Upper lobe of left lung (tissue), 4 donors: ENCODE data around the gene ADARB1.

Experiments
- POLR2A ChIP-seq, 4 donors: fragments of 450-650 bp; IDR thresholded peaks; one replicate each; pipeline ENCODE4 v1.5.1; 2016 to 2017; ENCODE audit warnings: antibody characterized with exemption in 4 of 4, mild to moderate bottlenecking in 2 of 4
- TF ChIP-seq, protein P1 (sequence below), 6 experiments: fragments of 450-650 bp in 4 of 6; fragments of 200-600 bp in 2 of 6; sonication (generic) in 2 of 6; IDR thresholded peaks; one replicate each; pipeline ENCODE4 v1.5.1; 2016 to 2019; ENCODE audit warnings: antibody characterized with exemption in 6 of 6

DNA sequence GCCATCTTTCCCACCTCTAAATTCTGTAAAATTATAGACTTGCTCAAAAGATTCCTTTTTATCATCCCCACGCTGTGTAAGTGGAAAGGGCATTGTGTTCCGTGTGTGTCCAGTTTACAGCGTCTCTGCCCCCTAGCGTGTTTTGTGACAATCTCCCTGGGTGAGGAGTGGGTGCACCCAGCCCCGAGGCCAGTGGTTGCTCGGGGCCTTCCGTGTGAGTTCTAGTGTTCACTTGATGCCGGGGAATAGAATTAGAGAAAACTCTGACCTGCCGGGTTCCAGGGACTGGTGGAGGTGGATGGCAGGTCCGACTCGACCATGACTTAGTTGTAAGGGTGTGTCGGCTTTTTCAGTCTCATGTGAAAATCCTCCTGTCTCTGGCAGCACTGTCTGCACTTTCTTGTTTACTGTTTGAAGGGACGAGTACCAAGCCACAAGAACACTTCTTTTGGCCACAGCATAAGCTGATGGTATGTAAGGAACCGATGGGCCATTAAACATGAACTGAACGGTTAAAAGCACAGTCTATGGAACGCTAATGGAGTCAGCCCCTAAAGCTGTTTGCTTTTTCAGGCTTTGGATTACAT is 151.5 kb downstream of the ADARB1 start:
- no peak for TF ChIP-seq POLR2A (IDR thresholded peaks at IDR 0.05)
- TF ChIP-seq, protein P1, sequence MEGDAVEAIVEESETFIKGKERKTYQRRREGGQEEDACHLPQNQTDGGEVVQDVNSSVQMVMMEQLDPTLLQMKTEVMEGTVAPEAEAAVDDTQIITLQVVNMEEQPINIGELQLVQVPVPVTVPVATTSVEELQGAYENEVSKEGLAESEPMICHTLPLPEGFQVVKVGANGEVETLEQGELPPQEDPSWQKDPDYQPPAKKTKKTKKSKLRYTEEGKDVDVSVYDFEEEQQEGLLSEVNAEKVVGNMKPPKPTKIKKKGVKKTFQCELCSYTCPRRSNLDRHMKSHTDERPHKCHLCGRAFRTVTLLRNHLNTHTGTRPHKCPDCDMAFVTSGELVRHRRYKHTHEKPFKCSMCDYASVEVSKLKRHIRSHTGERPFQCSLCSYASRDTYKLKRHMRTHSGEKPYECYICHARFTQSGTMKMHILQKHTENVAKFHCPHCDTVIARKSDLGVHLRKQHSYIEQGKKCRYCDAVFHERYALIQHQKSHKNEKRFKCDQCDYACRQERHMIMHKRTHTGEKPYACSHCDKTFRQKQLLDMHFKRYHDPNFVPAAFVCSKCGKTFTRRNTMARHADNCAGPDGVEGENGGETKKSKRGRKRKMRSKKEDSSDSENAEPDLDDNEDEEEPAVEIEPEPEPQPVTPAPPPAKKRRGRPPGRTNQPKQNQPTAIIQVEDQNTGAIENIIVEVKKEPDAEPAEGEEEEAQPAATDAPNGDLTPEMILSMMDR (IDR thresholded peaks at IDR 0.05) = no peak
